ENCODE data around the gene KAT6B. TPM values are rescaled to one million over a fixed set of nuclear protein-coding genes. Genes with fewer than 3 reads are reported as not detected.

The KAT6B gene
- total and polyA plus RNA-seq, 4 experiments from 2014 or later: 10.9 to 63.9 (median 52.4) TPM

DNA sequence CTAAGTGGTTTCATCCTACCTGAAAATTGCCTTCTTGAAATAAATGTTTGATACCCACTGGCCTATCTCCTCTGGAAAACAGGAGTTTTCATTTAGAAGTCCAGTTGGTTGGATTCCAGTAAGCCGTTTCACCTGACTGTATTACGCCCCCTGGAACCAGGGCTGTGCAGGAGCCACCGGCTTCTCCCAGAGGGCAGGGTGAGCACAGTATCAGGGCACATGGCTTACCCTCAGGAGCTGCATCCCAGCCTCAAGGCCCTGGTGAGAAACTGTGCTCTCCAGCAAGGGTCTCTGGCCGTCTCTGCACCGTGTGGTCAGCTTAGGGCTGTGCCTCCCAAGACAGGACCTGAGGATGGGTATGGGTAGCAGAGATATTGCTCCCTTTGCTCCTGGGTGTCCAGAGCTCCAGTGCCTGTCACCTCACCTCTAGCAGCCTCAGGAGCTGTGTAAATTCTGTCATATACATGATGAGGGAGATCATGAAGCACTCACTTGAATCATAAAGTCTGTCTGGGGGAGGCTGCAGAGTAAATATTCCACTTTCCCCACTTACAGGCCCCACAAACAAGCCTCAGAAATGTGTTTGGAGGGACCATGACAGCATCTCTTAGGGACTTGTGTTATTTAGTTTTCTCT, 175.4 kb downstream of the KAT6B start:
- no peaks in the 10 kb centered on the region for H3K36me3 ChIP-seq (ENCODE audit: insufficient read depth, low read length)
- Mint-ChIP-seq H3K4me1 (peaks cover 13 to 19% (median 17%) of the 10 kb centered on the region in 4 donors), H3K4me3 (no peak overlapping the region), H3K36me3 (peaks cover 14 to 38% of the 10 kb centered on the region in 2 donors), H3K9me3 (no peaks in the 10 kb centered on the region), H3K27me3 (no peaks in the 10 kb centered on the region), H3K27ac (peak overlapping the region in 3 of 7 donors; percentile 56 to 81 (median 68))
- intact Hi-C loops (cut with micrococcal nuclease): no loop called here
- no peaks in the 10 kb centered on the region for H3K27me3 ChIP-seq (ENCODE audit: insufficient read depth, low read length)
- no peak overlapping the region for H3K4me3 ChIP-seq (ENCODE audit: low read length in 2 of 2)
- DNase-seq: no peak
- no peaks in the 10 kb centered on the region for H3K9me3 ChIP-seq (ENCODE audit: control insufficient read depth in 1 of 2, low read length in 2 of 2)
- CTCF ChIA-PET (ENCODE audit: partially characterized antibody): interaction anchor here (1.5 kb wide), 1 partner anchor 17 kb away, joined by 3 read pairs; no protein-coding TSS in a partner anchor
- H3K27ac ChIP-seq (ENCODE audit: low read depth, low read length): no peak overlapping the region
- H3K4me1 ChIP-seq (ENCODE audit: insufficient read depth, low read length): no peaks in the 10 kb centered on the region
- POLR2A ChIA-PET (ENCODE audit: partially characterized antibody): interaction anchor here (0.6 kb wide), 1 partner anchor 1475 kb away, joined by 3 read pairs; no protein-coding TSS in a partner anchor

DNA sequence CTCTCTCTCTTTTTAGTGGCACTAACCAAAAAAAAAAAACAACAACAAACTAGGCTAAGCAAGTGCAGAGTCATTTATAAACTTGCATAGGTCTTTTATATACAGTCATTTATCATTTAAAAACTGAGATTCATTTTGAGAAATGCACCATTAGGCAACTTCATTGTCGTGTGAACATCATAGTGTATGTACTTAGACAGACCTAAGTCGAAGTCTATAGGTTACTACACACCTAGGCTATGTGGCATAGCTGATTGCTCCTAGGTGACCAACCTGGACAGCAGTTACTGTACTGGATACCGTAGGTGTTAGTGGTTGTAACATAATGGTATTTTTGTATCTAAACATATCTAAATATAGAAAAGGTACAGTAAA, 175.9 kb downstream of the KAT6B start:
- peak overlapping the region in 2 of 7 donors; percentile 68 to 81 for H3K27ac Mint-ChIP-seq
- intact Hi-C loops (cut with micrococcal nuclease): no loop called here
- Histone ChIP-seq H3K27ac (ENCODE audit: low read depth, low read length) (no peak overlapping the region), H3K4me1 (ENCODE audit: insufficient read depth, low read length) (no peaks in the 10 kb centered on the region), H3K4me3 (ENCODE audit: low read length in 2 of 2) (no peak overlapping the region), H3K9me3 (ENCODE audit: control insufficient read depth in 1 of 2, low read length in 2 of 2) (no peaks in the 10 kb centered on the region), H3K36me3 (ENCODE audit: insufficient read depth, low read length) (no peaks in the 10 kb centered on the region), H3K27me3 (ENCODE audit: insufficient read depth, low read length) (no peaks in the 10 kb centered on the region)
- peaks cover 18 to 38% of the 10 kb centered on the region in 2 donors for H3K36me3 Mint-ChIP-seq
- peaks cover 15 to 24% (median 21%) of the 10 kb centered on the region in 4 donors for H3K4me1 Mint-ChIP-seq
- H3K9me3 Mint-ChIP-seq: no peaks in the 10 kb centered on the region
- POLR2A ChIA-PET (ENCODE audit: partially characterized antibody): interaction anchor here (1.8 kb wide), 1 partner anchor 12 kb away, joined by 7 read pairs; no protein-coding TSS in a partner anchor
- no peak overlapping the region for H3K4me3 Mint-ChIP-seq
- no peak for DNase-seq
- CTCF ChIA-PET (ENCODE audit: partially characterized antibody): interaction anchor here (1.5 kb wide), 2 partner anchors 18 to 21 kb away, joined by 3 to 4 read pairs; no protein-coding TSS in a partner anchor
- no peaks in the 10 kb centered on the region for H3K27me3 Mint-ChIP-seq

DNA sequence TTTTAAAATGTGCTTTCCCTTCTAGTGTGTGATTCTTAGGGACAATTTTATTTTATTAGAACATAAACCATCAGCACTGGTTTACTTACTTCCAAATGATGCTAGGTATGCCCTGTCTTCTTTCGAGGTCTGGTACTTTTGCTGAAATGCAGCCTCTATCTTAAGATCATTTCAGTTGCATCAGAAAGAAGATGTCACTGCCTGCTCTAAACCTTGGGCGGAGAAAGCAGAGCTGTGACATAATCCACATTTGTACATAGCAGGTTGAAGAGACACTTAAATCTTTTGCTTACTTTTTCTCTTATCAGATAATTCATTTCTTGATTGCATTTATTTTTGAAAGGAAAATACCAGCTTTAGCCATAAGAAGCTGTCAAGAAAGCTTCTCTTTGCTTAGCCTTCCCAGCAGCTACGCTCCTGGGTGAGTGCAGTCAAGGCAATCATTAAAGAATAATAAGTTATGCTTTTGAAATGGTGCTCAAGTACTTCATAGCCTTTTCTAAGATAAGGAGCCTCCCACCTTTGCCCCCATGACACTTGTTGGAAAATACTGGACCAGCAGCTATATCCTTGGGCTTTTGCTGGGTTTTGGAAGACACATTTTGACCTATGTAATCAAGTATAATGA, 176.7 kb downstream of the KAT6B start:
- POLR2A ChIA-PET (ENCODE audit: partially characterized antibody): interaction anchor here (1.8 kb wide), 1 partner anchor 11 kb away, joined by 7 read pairs; no protein-coding TSS in a partner anchor
- no peak overlapping the region for H3K4me3 ChIP-seq (ENCODE audit: low read length in 2 of 2)
- H3K27me3 Mint-ChIP-seq: no peaks in the 10 kb centered on the region
- intact Hi-C loops (cut with micrococcal nuclease): no loop called here
- no peaks in the 10 kb centered on the region for H3K9me3 ChIP-seq (ENCODE audit: control insufficient read depth in 1 of 2, low read length in 2 of 2)
- no peaks in the 10 kb centered on the region for H3K27me3 ChIP-seq (ENCODE audit: insufficient read depth, low read length)
- no peaks in the 10 kb centered on the region for H3K36me3 ChIP-seq (ENCODE audit: insufficient read depth, low read length)
- H3K27ac Mint-ChIP-seq: peak overlapping the region in 1 of 7 donors; percentile 33
- H3K9me3 Mint-ChIP-seq: no peaks in the 10 kb centered on the region
- no peak for DNase-seq
- peaks cover 18 to 39% of the 10 kb centered on the region in 2 donors for H3K36me3 Mint-ChIP-seq
- no peak overlapping the region for H3K27ac ChIP-seq (ENCODE audit: low read depth, low read length)
- H3K4me1 ChIP-seq (ENCODE audit: insufficient read depth, low read length): no peaks in the 10 kb centered on the region
- CTCF ChIA-PET (ENCODE audit: partially characterized antibody): interaction anchor here (1.2 to 1.5 kb wide), 2 partner anchors 17 to 21 kb away, joined by 3 to 4 read pairs; no protein-coding TSS in a partner anchor
- H3K4me3 Mint-ChIP-seq: no peak overlapping the region
- H3K4me1 Mint-ChIP-seq: peaks cover 18 to 31% (median 28%) of the 10 kb centered on the region in 4 donors

DNA sequence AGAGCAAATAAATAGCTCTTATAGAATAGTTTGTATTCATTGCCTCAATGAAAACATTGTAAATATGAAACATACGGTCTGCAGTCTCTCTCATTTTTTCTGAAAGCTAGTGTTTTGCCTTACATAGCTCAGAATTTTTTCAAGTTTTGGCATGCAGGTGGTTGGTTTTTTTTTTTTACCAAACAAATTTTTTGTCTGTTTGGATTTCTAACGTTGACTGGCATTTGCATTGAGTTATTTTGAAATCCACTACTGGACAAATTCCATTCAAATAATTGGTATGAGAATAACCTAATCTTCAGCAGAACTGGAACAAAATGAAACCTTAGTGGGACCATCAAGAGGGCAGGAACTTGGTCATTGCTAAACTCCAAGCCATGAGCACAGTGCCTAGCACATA, 177.5 kb downstream of the KAT6B start:
- Histone ChIP-seq H3K4me1 (ENCODE audit: insufficient read depth, low read length) (peaks cover 6% of the 10 kb centered on the region), H3K36me3 (ENCODE audit: insufficient read depth, low read length) (no peaks in the 10 kb centered on the region), H3K27ac (ENCODE audit: low read depth, low read length) (no peak overlapping the region), H3K4me3 (ENCODE audit: low read length in 2 of 2) (no peak overlapping the region), H3K27me3 (ENCODE audit: insufficient read depth, low read length) (no peaks in the 10 kb centered on the region), H3K9me3 (ENCODE audit: control insufficient read depth in 1 of 2, low read length in 2 of 2) (no peaks in the 10 kb centered on the region)
- CTCF ChIA-PET (ENCODE audit: partially characterized antibody): interaction anchor here (1.2 to 1.5 kb wide), 2 partner anchors 16 to 22 kb away, joined by 3 to 4 read pairs; no protein-coding TSS in a partner anchor
- Mint-ChIP-seq H3K36me3 (peaks cover 14 to 36% of the 10 kb centered on the region in 2 donors), H3K9me3 (no peaks in the 10 kb centered on the region), H3K27ac (no peak overlapping the region), H3K4me1 (peaks cover 22 to 35% (median 33%) of the 10 kb centered on the region in 4 donors), H3K4me3 (no peak overlapping the region), H3K27me3 (no peaks in the 10 kb centered on the region)
- intact Hi-C loops (cut with micrococcal nuclease): no loop called here
- no peak for DNase-seq
- POLR2A ChIA-PET (ENCODE audit: partially characterized antibody): interaction anchor here (1.8 kb wide), 1 partner anchor 10 kb away, joined by 7 read pairs; no protein-coding TSS in a partner anchor

DNA sequence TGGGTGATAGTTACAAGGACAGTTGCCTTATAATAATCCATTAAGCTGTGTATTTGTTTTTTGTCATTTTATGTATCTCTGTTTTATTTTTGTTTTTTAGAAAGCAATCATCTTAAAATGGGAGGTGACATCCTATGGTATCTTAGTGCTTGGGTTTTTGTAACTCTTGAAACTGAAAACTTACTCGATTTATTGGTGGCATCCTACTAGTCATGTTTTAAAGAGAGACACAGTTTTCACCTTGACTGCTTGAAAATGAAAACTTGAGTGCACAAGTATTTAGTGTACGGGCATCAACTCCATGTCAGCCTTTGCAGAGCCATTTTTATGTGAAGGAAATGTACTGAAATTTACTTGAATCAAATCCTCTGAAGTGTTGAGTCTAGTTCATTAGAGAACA, 181.2 kb downstream of the KAT6B start:
- CTCF ChIA-PET (ENCODE audit: partially characterized antibody): no interaction called here
- DNase-seq: no peak
- H3K4me3 Mint-ChIP-seq: peak overlapping the region in 6 of 8 donors; percentile 23 to 73 (median 48)

DNA sequence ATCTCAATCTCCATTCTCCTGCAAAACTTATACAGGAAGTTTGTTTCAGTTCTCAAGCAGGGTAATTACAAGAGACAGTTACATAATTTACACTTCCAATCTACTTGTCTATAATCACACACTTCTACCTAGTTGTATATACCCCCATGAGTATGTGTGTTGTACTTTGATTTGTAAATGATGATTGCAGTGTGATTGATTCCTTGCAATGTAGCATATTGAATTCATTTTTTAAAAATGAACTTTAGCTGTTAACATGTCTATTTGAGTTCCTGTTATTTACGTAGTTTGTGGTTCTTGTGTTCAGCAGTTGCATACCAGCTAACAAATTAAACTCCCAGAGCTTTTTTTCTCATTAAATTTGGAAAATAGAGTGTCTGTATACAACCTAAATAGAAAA, 182.6 kb downstream of the KAT6B start:
- no peaks in the 10 kb centered on the region for H3K9me3 ChIP-seq (ENCODE audit: control insufficient read depth in 1 of 2, low read length in 2 of 2)
- ChIA-PET POLR2A (ENCODE audit: partially characterized antibody) (no interaction called here), CTCF (ENCODE audit: partially characterized antibody) (interaction anchor here (1.1 to 1.2 kb wide), 3 partner anchors 11 to 588 kb away, joined by 3 read pairs; no protein-coding TSS in a partner anchor)
- no peak for DNase-seq
- H3K4me1 ChIP-seq (ENCODE audit: insufficient read depth, low read length): peaks cover 24% of the 10 kb centered on the region
- Mint-ChIP-seq H3K27ac (peak overlapping the region in 4 of 7 donors; percentile 29 to 82 (median 54)), H3K27me3 (no peaks in the 10 kb centered on the region), H3K4me1 (peaks cover 28 to 50% (median 39%) of the 10 kb centered on the region in 4 donors), H3K36me3 (peaks cover 20 to 23% of the 10 kb centered on the region in 2 donors), H3K9me3 (no peaks in the 10 kb centered on the region), H3K4me3 (peak overlapping the region in 6 of 8 donors; percentile 6 to 71 (median 57))
- no peaks in the 10 kb centered on the region for H3K27me3 ChIP-seq (ENCODE audit: insufficient read depth, low read length)
- no peak overlapping the region for H3K4me3 ChIP-seq (ENCODE audit: low read length in 2 of 2)
- H3K36me3 ChIP-seq (ENCODE audit: insufficient read depth, low read length): no peaks in the 10 kb centered on the region
- no peak overlapping the region for H3K27ac ChIP-seq (ENCODE audit: low read depth, low read length)
- intact Hi-C loops (cut with micrococcal nuclease): no loop called here

More for the DNA sequence above, 181.2 kb downstream of the KAT6B start:
- Histone ChIP-seq H3K36me3 (ENCODE audit: insufficient read depth, low read length) (no peaks in the 10 kb centered on the region), H3K4me1 (ENCODE audit: insufficient read depth, low read length) (peaks cover 13% of the 10 kb centered on the region), H3K9me3 (ENCODE audit: control insufficient read depth in 1 of 2, low read length in 2 of 2) (no peaks in the 10 kb centered on the region), H3K4me3 (ENCODE audit: low read length in 2 of 2) (no peak overlapping the region), H3K27me3 (ENCODE audit: insufficient read depth, low read length) (no peaks in the 10 kb centered on the region), H3K27ac (ENCODE audit: low read depth, low read length) (no peak overlapping the region)
- no peaks in the 10 kb centered on the region for H3K9me3 Mint-ChIP-seq
- H3K36me3 Mint-ChIP-seq: peaks cover 12 to 23% of the 10 kb centered on the region in 2 donors
- no peaks in the 10 kb centered on the region for H3K27me3 Mint-ChIP-seq
- intact Hi-C loops (cut with micrococcal nuclease): no loop called here
- H3K27ac Mint-ChIP-seq: peak overlapping the region; percentile 19 to 91 (median 68)
- POLR2A ChIA-PET (ENCODE audit: partially characterized antibody): interaction anchor here (0.6 kb wide), 1 partner anchor 415 kb away, joined by 3 read pairs; no protein-coding TSS in a partner anchor
- peaks cover 16 to 37% (median 26%) of the 10 kb centered on the region in 4 donors for H3K4me1 Mint-ChIP-seq

DNA sequence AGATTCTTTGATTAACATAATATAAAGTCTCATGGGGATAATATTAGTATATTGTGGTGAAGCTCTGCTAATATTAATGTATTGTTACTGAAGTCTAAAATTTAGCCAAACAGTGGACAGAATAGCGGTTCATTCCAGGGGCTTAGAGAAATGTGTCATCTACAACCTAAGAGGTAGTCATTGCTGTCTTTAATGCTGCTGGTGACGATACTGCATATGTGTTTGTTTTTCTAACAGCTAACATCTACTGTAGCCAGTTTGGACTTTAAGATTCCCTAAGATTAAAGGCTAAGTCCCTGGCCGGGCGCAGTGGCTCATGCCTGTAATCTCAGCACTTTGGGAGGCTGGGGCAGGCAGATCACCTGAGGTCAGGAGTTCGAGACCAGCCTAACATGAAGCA, 183.0 kb downstream of the KAT6B start:
- intact Hi-C loops (cut with micrococcal nuclease): no loop called here
- no peak overlapping the region for H3K27ac ChIP-seq (ENCODE audit: low read depth, low read length)
- H3K27me3 Mint-ChIP-seq: no peaks in the 10 kb centered on the region
- POLR2A ChIA-PET (ENCODE audit: partially characterized antibody): no interaction called here
- peak overlapping the region in 1 of 8 donors; percentile 60 for H3K4me3 Mint-ChIP-seq
- CTCF ChIA-PET (ENCODE audit: partially characterized antibody): interaction anchor here (1.1 to 1.2 kb wide), 3 partner anchors 10 to 589 kb away, joined by 3 read pairs; no protein-coding TSS in a partner anchor
- H3K36me3 ChIP-seq (ENCODE audit: insufficient read depth, low read length): no peaks in the 10 kb centered on the region
- H3K27me3 ChIP-seq (ENCODE audit: insufficient read depth, low read length): no peaks in the 10 kb centered on the region
- no peaks in the 10 kb centered on the region for H3K9me3 Mint-ChIP-seq
- peaks cover 18 to 20% of the 10 kb centered on the region in 2 donors for H3K36me3 Mint-ChIP-seq
- no peak for DNase-seq
- H3K9me3 ChIP-seq (ENCODE audit: control insufficient read depth in 1 of 2, low read length in 2 of 2): no peaks in the 10 kb centered on the region
- peak overlapping the region in 4 of 7 donors; percentile 29 to 82 (median 48) for H3K27ac Mint-ChIP-seq
- peaks cover 27% of the 10 kb centered on the region for H3K4me1 ChIP-seq (ENCODE audit: insufficient read depth, low read length)
- H3K4me1 Mint-ChIP-seq: peaks cover 29 to 55% (median 42%) of the 10 kb centered on the region in 4 donors
- H3K4me3 ChIP-seq (ENCODE audit: low read length in 2 of 2): no peak overlapping the region

Data from CD4-positive, alpha-beta memory T cell (primary cell).